ENCODE measurements around the gene SPHK2. TPM values are rescaled to one million over a fixed set of nuclear protein-coding genes. Genes with fewer than 3 reads are reported as not detected.
"Not testable (repeated sequence)": the region's sequence is repeated elsewhere in the genome, so short reads cannot be mapped to it uniquely, and the experiment has no call there.

SPHK2 gene
- total and polyA plus RNA-seq, 2 of the 8 experiments (the other 6 are each of a cell fraction or from before 2014, with no cell fraction given) = 43.9 to 60.9 TPM

GRCh38 chr19:48680006-48680405 lies 60.7 kb downstream of the SPHK2 start:
- H3K23me2 ChIP-seq (ENCODE audit: low read depth, low read length); H2BK12ac ChIP-seq (ENCODE audit: low read depth, low read length); H3K79me1 ChIP-seq (ENCODE audit: low read depth, low read length); H2BK20ac ChIP-seq (ENCODE audit: low read length); H3K4me3 ChIP-seq (ENCODE audit: extremely low read depth in 1 of 4, insufficient read depth in 2 of 4, low read depth in 3 of 4, low read length in 4 of 4); H4K20me1 ChIP-seq (replicated peaks in 1 of 2; ENCODE audit: control insufficient read depth in 1 of 2, insufficient read depth in 2 of 2, low read length in 2 of 2); H3K23ac ChIP-seq (ENCODE audit: insufficient read length); H2AK5ac ChIP-seq (ENCODE audit: low read depth, low read length); H3K9ac ChIP-seq (replicated peaks in 1 of 4; ENCODE audit: extremely low read depth in 1 of 4, low read depth in 3 of 4, low read length in 3 of 4); H3K4ac ChIP-seq (replicated peaks; ENCODE audit: insufficient read length, low read depth, low read length); FAIRE-seq; H3K56ac ChIP-seq (replicated peaks; ENCODE audit: insufficient read length, low read depth, low read length); H3K18ac ChIP-seq (ENCODE audit: extremely low read depth, low read length); H2AFZ ChIP-seq (ENCODE audit: low read length); H3K27me3 ChIP-seq (replicated peaks in 1 of 4; ENCODE audit: control insufficient read depth in 3 of 4, extremely low read depth in 1 of 4, insufficient read depth in 3 of 4, low read length in 3 of 4); H3K79me2 ChIP-seq (ENCODE audit: control insufficient read depth in 1 of 2, insufficient read depth in 2 of 2, low read length in 2 of 2); H3K4me2 ChIP-seq (ENCODE audit: insufficient read depth in 1 of 2, low read depth in 2 of 2, low read length in 2 of 2); H3K14ac ChIP-seq (ENCODE audit: insufficient read length); H2BK120ac ChIP-seq (replicated peaks; ENCODE audit: low read depth, low read length); DNase-seq (ENCODE audit: low read depth in 1 of 2, low spot score in 2 of 2); H4K91ac ChIP-seq (replicated peaks; ENCODE audit: insufficient read length, low read length); H3K9me3 ChIP-seq (ENCODE audit: insufficient read depth in 2 of 2, low read depth in 1 of 2, low read length in 1 of 2); CTCF ChIA-PET (ENCODE audit: partially characterized antibody); H3K4me1 ChIP-seq (replicated peaks in 1 of 4; ENCODE audit: control insufficient read depth in 3 of 4, insufficient read depth in 4 of 4, low read length in 3 of 4); H3K36me3 ChIP-seq (ENCODE audit: control insufficient read depth in 2 of 4, insufficient read depth in 4 of 4, low read length in 3 of 4); H2BK15ac ChIP-seq (ENCODE audit: low read length); H4K5ac ChIP-seq (ENCODE audit: insufficient read length, low read depth, low read length); H3K27ac ChIP-seq (ENCODE audit: low read depth, low read length); H4K8ac ChIP-seq (ENCODE audit: extremely low read depth, insufficient read depth, low read length); H2BK5ac ChIP-seq (ENCODE audit: low read depth, low read length): not testable (repeated sequence)
- POLR2A ChIA-PET (ENCODE audit: partially characterized antibody) = interaction anchor here (3.9 kb wide), 1 partner anchor 16 kb away, joined by 18 read pairs; the partner anchor contains the start of gene FUT2
- 96% methylated on average over 12 of the region's 19 CpGs; no CpG with 5 or more reads in 1 of the 2 experiments for WGBS, 2 experiments (ENCODE audit: extremely low coverage in 1 of 2, insufficient coverage in 1 of 2, insufficient read length in 1 of 2, insufficient replicate concordance in 2 of 2, low coverage in 1 of 2, low lambda C conversion rate in 2 of 2, missing lambda C conversion rate in 1 of 2)

Other genes starting within 250 kb of the SPHK2 start
- gene KDELR1, start 228.0 kb upstream of the SPHK2 start, total RNA-seq (2021; fragmentation: NEBNext Ultra II Directional; extraction: Animal tissue kit (Norgen Biotek cat#: 25700)) = 224 and 225 TPM in 2 replicates
- 231 and 249 TPM in 2 replicates for gene KDELR1, start 228.0 kb upstream of the SPHK2 start, polyA plus RNA-seq (2011; rRNA removed)
- 11.0 and 12.4 TPM in 2 replicates for gene GRIN2D, start 225.8 kb upstream of the SPHK2 start, total RNA-seq (2021; fragmentation: NEBNext Ultra II Directional; extraction: Animal tissue kit (Norgen Biotek cat#: 25700))
- gene GRIN2D, start 225.8 kb upstream of the SPHK2 start, polyA plus RNA-seq (2011; rRNA removed) = 2.2 and 4.9 TPM in 2 replicates
- gene GRWD1, start 173.5 kb upstream of the SPHK2 start, total RNA-seq (2021; fragmentation: NEBNext Ultra II Directional; extraction: Animal tissue kit (Norgen Biotek cat#: 25700)) = 61.9 and 64.9 TPM in 2 replicates
- 36.9 and 46.4 TPM in 2 replicates for gene GRWD1, start 173.5 kb upstream of the SPHK2 start, polyA plus RNA-seq (2011; rRNA removed)
- gene KCNJ14, start 163.9 kb upstream of the SPHK2 start, total RNA-seq (2021; fragmentation: NEBNext Ultra II Directional; extraction: Animal tissue kit (Norgen Biotek cat#: 25700)) = 0.89 and 1.0 TPM in 2 replicates
- 0.45 and 0.61 TPM in 2 replicates for gene KCNJ14, start 163.9 kb upstream of the SPHK2 start, polyA plus RNA-seq (2011; rRNA removed)
- 67.7 and 71.4 TPM in 2 replicates for gene CYTH2, start 150.1 kb upstream of the SPHK2 start, total RNA-seq (2021; fragmentation: NEBNext Ultra II Directional; extraction: Animal tissue kit (Norgen Biotek cat#: 25700))
- 43.7 and 62.5 TPM in 2 replicates for gene CYTH2, start 150.1 kb upstream of the SPHK2 start, polyA plus RNA-seq (2011; rRNA removed)
- gene LMTK3, start 107.7 kb upstream of the SPHK2 start, total RNA-seq (2021; fragmentation: NEBNext Ultra II Directional; extraction: Animal tissue kit (Norgen Biotek cat#: 25700)) = 12.4 and 13.6 TPM in 2 replicates
- 2.7 and 7.3 TPM in 2 replicates for gene LMTK3, start 107.7 kb upstream of the SPHK2 start, polyA plus RNA-seq (2011; rRNA removed)
- gene SULT2B1, start 67.3 kb upstream of the SPHK2 start, total RNA-seq (2021; fragmentation: NEBNext Ultra II Directional; extraction: Animal tissue kit (Norgen Biotek cat#: 25700)) = 0.99 and 1.5 TPM in 2 replicates
- 2.6 and 3.8 TPM in 2 replicates for gene SULT2B1, start 67.3 kb upstream of the SPHK2 start, polyA plus RNA-seq (2011; rRNA removed)
- not detected in 2 replicates for gene SPACA4, start 12.8 kb upstream of the SPHK2 start, total RNA-seq (2021; fragmentation: NEBNext Ultra II Directional; extraction: Animal tissue kit (Norgen Biotek cat#: 25700))
- not detected in 2 replicates for gene SPACA4, start 12.8 kb upstream of the SPHK2 start, polyA plus RNA-seq (2011; rRNA removed)
- 5.3 and 6.5 TPM in 2 replicates for gene FAM83E, start 4.4 kb upstream of the SPHK2 start, total RNA-seq (2021; fragmentation: NEBNext Ultra II Directional; extraction: Animal tissue kit (Norgen Biotek cat#: 25700))
- gene FAM83E, start 4.4 kb upstream of the SPHK2 start, polyA plus RNA-seq (2011; rRNA removed) = 1.8 and 2.5 TPM in 2 replicates
- gene RPL18, start 328 bp upstream of the SPHK2 start, total RNA-seq (2021; fragmentation: NEBNext Ultra II Directional; extraction: Animal tissue kit (Norgen Biotek cat#: 25700)) = 1,669 and 1,693 TPM in 2 replicates
- 2,789 and 3,426 TPM in 2 replicates for gene RPL18, start 328 bp upstream of the SPHK2 start, polyA plus RNA-seq (2011; rRNA removed)
- 8.3 and 9.9 TPM in 2 replicates for gene DBP, start 17.9 kb downstream of the SPHK2 start, total RNA-seq (2021; fragmentation: NEBNext Ultra II Directional; extraction: Animal tissue kit (Norgen Biotek cat#: 25700))
- 7.5 and 8.2 TPM in 2 replicates for gene DBP, start 17.9 kb downstream of the SPHK2 start, polyA plus RNA-seq (2011; rRNA removed)
- gene CA11, start 26.7 kb downstream of the SPHK2 start, total RNA-seq (2021; fragmentation: NEBNext Ultra II Directional; extraction: Animal tissue kit (Norgen Biotek cat#: 25700)) = 51.7 and 53.0 TPM in 2 replicates
- 71.4 and 78.9 TPM in 2 replicates for gene CA11, start 26.7 kb downstream of the SPHK2 start, polyA plus RNA-seq (2011; rRNA removed)
- 0.15 and 0.47 TPM in 2 replicates for gene NTN5, start 53.5 kb downstream of the SPHK2 start, total RNA-seq (2021; fragmentation: NEBNext Ultra II Directional; extraction: Animal tissue kit (Norgen Biotek cat#: 25700))
- 0.80 and 0.85 TPM in 2 replicates for gene NTN5, start 53.5 kb downstream of the SPHK2 start, polyA plus RNA-seq (2011; rRNA removed)
- gene FUT2, start 76.5 kb downstream of the SPHK2 start, total RNA-seq (2021; fragmentation: NEBNext Ultra II Directional; extraction: Animal tissue kit (Norgen Biotek cat#: 25700)) = 5.0 and 7.0 TPM in 2 replicates
- gene FUT2, start 76.5 kb downstream of the SPHK2 start, polyA plus RNA-seq (2011; rRNA removed) = 5.6 and 8.2 TPM in 2 replicates
- 2.0 and 2.9 TPM in 2 replicates for gene MAMSTR, start 100.2 kb downstream of the SPHK2 start, total RNA-seq (2021; fragmentation: NEBNext Ultra II Directional; extraction: Animal tissue kit (Norgen Biotek cat#: 25700))
- 2.3 and 2.5 TPM in 2 replicates for gene MAMSTR, start 100.2 kb downstream of the SPHK2 start, polyA plus RNA-seq (2011; rRNA removed)
- gene RASIP1, start 121.1 kb downstream of the SPHK2 start, total RNA-seq (2021; fragmentation: NEBNext Ultra II Directional; extraction: Animal tissue kit (Norgen Biotek cat#: 25700)) = 8.7 and 9.3 TPM in 2 replicates
- 11.4 and 16.4 TPM in 2 replicates for gene RASIP1, start 121.1 kb downstream of the SPHK2 start, polyA plus RNA-seq (2011; rRNA removed)
- gene IZUMO1, start 127.4 kb downstream of the SPHK2 start, total RNA-seq (2021; fragmentation: NEBNext Ultra II Directional; extraction: Animal tissue kit (Norgen Biotek cat#: 25700)) = 1.7 and 1.8 TPM in 2 replicates
- gene IZUMO1, start 127.4 kb downstream of the SPHK2 start, polyA plus RNA-seq (2011; rRNA removed) = 0.33 and 0.46 TPM in 2 replicates
- 12.2 and 12.9 TPM in 2 replicates for gene FUT1, start 133.1 kb downstream of the SPHK2 start, total RNA-seq (2021; fragmentation: NEBNext Ultra II Directional; extraction: Animal tissue kit (Norgen Biotek cat#: 25700))
- gene FUT1, start 133.1 kb downstream of the SPHK2 start, polyA plus RNA-seq (2011; rRNA removed) = 7.4 and 12.4 TPM in 2 replicates
- 0.48 TPM in 1 of 2 replicates, not detected in the other for gene FGF21, start 136.0 kb downstream of the SPHK2 start, total RNA-seq (2021; fragmentation: NEBNext Ultra II Directional; extraction: Animal tissue kit (Norgen Biotek cat#: 25700))
- gene FGF21, start 136.0 kb downstream of the SPHK2 start, polyA plus RNA-seq (2011; rRNA removed) = 0.80 and 2.2 TPM in 2 replicates
- gene BCAT2, start 191.5 kb downstream of the SPHK2 start, total RNA-seq (2021; fragmentation: NEBNext Ultra II Directional; extraction: Animal tissue kit (Norgen Biotek cat#: 25700)) = 42.5 and 44.5 TPM in 2 replicates
- 48.7 and 77.3 TPM in 2 replicates for gene BCAT2, start 191.5 kb downstream of the SPHK2 start, polyA plus RNA-seq (2011; rRNA removed)
- gene HSD17B14, start 217.0 kb downstream of the SPHK2 start, total RNA-seq (2021; fragmentation: NEBNext Ultra II Directional; extraction: Animal tissue kit (Norgen Biotek cat#: 25700)) = 8.4 and 9.7 TPM in 2 replicates
- 25.5 and 32.7 TPM in 2 replicates for gene HSD17B14, start 217.0 kb downstream of the SPHK2 start, polyA plus RNA-seq (2011; rRNA removed)
- 16.8 and 18.0 TPM in 2 replicates for gene PLEKHA4, start 249.1 kb downstream of the SPHK2 start, total RNA-seq (2021; fragmentation: NEBNext Ultra II Directional; extraction: Animal tissue kit (Norgen Biotek cat#: 25700))
- 8.2 and 14.1 TPM in 2 replicates for gene PLEKHA4, start 249.1 kb downstream of the SPHK2 start, polyA plus RNA-seq (2011; rRNA removed)

Data from H1 (cell line).